Measurements from ENCODE around the gene ZNF358.
"Not testable (repeated sequence)": the region's sequence is repeated elsewhere in the genome, so short reads cannot be mapped to it uniquely, and the experiment has no call there.

- not testable (repeated sequence) for TF ChIP-seq CTCF, EZH2, EZH2phosphoT487 (IDR thresholded peaks at IDR 0.05)
Measured at GRCh38 chr19:7538990-7539389, 23.1 kb downstream of the ZNF358 start.

All from neural progenitor cell (in vitro differentiated cells).